Subcutaneous adipose tissue (tissue), 4 donors: ENCODE measurements around the gene SFSWAP. TPM values are rescaled to one million over a fixed set of nuclear protein-coding genes. Genes with fewer than 3 reads are reported as not detected.

Experiments
- CTCF ChIP-seq: fragments of 450-650 bp; IDR thresholded peaks from one replicate; pipeline ENCODE4 v1.5.1; 2016; ENCODE audit warnings: low read depth, mild to moderate bottlenecking, control low read depth, antibody characterized with exemption, moderate library complexity
- total RNA-seq, 4 donors: library from RNA; depleted of rRNA; stranded (reverse); fragments of >200 nt; gene quantifications; one replicate each; pipeline ENCODE4 v1.1.0, GENCODE V29; 2016

Gene SFSWAP
- total RNA-seq, 4 donors from 2014 or later = 31.6 to 50.5 (median 42.0) TPM

- no peak for TF ChIP-seq CTCF
Observed at GRCh38 chr12:131832321-131833231, 121.7 kb downstream of the SFSWAP start.

- no peak for TF ChIP-seq CTCF
Observed at GRCh38 chr12:131833288-131833895, 122.5 kb downstream of the SFSWAP start.

DNA sequence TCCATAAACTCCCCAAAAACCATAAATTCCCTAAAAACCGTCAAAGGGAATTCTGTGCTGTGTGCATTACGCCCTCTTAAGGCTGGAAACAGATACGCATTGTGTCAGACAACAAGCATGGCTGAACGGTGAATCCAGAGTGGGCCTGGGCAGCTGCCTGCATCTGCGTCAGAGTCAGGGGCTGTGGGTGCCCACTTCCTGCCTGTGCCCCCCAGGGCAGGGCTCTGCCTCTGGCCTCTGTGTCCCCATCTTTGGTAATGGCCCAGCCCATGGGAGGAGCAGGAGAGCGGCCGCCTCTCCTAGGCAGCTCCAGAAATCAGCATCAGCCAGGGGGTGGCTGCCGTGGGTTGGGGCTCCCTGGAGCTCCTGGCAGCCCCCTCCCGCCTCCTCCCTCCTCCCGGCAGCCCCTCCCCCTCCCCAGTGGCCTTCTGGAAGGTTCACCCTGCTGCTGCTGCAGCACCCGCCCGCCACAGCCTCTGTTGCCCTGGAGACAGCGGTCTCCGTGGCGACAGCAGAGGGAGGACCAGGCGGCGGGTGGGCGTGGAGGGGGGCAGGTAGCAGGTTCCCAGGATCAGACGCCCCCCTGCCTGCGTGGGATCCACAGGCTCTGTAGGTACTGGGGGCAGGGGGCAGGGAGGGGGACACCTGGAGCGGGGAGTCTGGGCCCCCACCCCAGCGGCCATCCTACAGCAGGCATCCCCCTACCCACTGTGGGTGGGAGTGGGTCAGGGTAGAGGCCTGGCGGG, 123.2 kb downstream of the SFSWAP start:
- no peak for TF ChIP-seq CTCF

DNA sequence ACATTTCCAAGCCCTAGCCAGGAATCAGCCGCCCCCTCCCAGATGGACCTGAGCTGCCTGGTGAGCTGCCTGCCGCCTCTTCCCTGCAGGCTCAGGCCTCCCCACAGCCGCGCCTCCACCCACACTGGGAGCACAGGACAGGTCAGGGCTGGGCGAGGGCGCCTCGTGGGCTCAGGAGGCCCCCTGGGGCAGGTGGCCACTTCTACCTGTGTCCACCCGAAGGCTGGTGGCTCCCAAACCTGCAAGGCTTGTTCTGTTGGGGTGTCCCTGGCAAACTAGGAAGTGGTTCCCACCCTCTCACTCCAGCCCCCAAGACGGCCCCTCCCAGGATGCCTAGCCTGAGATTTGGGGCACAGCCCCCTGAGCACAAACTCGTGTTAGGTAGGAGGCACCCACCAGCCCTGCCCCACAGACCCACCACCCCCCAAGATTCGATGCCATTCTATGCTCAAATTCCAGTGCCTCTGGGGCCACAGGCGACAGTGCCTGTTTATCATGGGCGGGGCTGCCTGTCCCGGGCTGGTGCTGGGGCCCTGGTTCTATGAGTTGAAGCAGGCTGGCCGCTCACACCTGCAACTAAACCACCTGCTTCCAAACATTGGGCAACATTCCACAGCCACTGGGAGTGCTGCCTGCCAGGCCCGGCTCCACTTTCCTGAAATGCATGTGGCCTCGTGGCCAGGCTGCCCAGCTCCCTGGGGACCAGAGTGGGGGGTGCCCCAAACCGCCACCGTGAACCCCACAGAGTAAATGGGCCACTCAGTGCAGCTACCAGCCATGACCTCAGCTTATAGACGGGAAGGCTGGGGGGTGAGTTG, 124.1 kb downstream of the SFSWAP start:
- TF ChIP-seq CTCF = no peak

GRCh38 chr12:131835616-131836171, 124.8 kb downstream of the SFSWAP start:
- TF ChIP-seq CTCF = no peak

DNA sequence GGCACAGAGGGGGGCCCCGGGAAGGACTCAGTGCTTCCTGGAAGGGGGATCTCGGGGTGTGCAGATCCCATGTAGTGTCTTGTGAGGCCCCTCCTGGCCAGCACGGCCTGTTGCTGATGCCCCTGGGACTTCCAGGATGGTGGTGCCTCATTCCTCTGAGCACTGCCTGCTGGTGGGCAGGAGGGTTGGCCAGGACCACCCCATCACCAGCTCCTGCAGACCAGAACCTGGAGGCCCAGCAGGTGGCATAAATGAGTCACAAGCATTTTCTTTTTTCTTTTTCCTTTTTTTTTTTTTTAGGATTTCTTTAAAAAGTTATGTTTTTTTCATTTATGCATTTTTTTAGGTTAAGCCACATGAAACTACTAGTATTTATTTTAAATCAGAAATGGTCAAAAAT, 125.3 kb downstream of the SFSWAP start:
- no peak for TF ChIP-seq CTCF
